ENCODE results near the gene SLAIN2.

GRCh38 chr4:48375651-48376304, 34.4 kb downstream of the SLAIN2 start:
- no peak for TF ChIP-seq CTCF (IDR thresholded peaks at IDR 0.05)
- no peak for TF ChIP-seq POLR2A (IDR thresholded peaks at IDR 0.05)
- TF ChIP-seq EP300 (IDR thresholded peaks at IDR 0.05), result no peak
- no peak for TF ChIP-seq POLR2AphosphoS5 (IDR thresholded peaks at IDR 0.05)

Measured in upper lobe of left lung (tissue), 4 donors.